A172 (cell line): ENCODE data around the gene PANX3. TPM values are rescaled to one million over a fixed set of nuclear protein-coding genes. Genes with fewer than 3 reads are reported as not detected.

Experiments
- DNase-seq: peaks from one replicate; pipeline ENCODE4 v3.0.0-alpha.2; 2015; ENCODE audit warnings: low spot score
- total RNA-seq: library from RNA; depleted of rRNA; stranded (reverse); fragments of >200 nt; shearing (Covaris generic); gene quantifications from 2 replicates; pipeline ENCODE4 v1.2.3, GENCODE V29; 2014

PANX3 gene
- total RNA-seq, 1 experiment from 2014 or later: not detected

- no peak for DNase-seq
Measured at GRCh38 chr11:124612567-124613246, 1.5 kb downstream of the PANX3 start.

- DNase-seq: no peak
Measured at GRCh38 chr11:124618863-124619262, 7.6 kb downstream of the PANX3 start.

- DNase-seq: peak; percentile 68
Measured at GRCh38 chr11:124622531-124623451, 11.6 kb downstream of the PANX3 start, which contains the start of gene TBRG1. Gene TBRG1, plus strand, starts transcription at chr11:124622864. Its CDS starts 220 bp downstream, at chr11:124623084.

GRCh38 chr11:124623861-124624525 lies 12.8 kb downstream of the PANX3 start:
- DNase-seq: no peak

- DNase-seq: no peak
Measured at GRCh38 chr11:124625504-124626168, 14.4 kb downstream of the PANX3 start.

- DNase-seq: no peak
Measured at GRCh38 chr11:124627546-124627945, 16.3 kb downstream of the PANX3 start.

- DNase-seq: no peak
Measured at GRCh38 chr11:124629961-124630360, 18.7 kb downstream of the PANX3 start.

GRCh38 chr11:124633355-124633754 lies 22.1 kb downstream of the PANX3 start:
- no peak for DNase-seq

GRCh38 chr11:124635932-124636331 lies 24.7 kb downstream of the PANX3 start:
- DNase-seq: no peak

GRCh38 chr11:124638500-124638899 lies 27.3 kb downstream of the PANX3 start:
- no peak for DNase-seq

- DNase-seq: no peak
Measured at GRCh38 chr11:124639186-124639585, 28.0 kb downstream of the PANX3 start.

- DNase-seq: no peak
Measured at GRCh38 chr11:124640666-124641065, 29.4 kb downstream of the PANX3 start.

GRCh38 chr11:124642628-124643027 lies 31.4 kb downstream of the PANX3 start:
- no peak for DNase-seq

GRCh38 chr11:124643042-124643604 lies 31.9 kb downstream of the PANX3 start:
- DNase-seq: no peak

GRCh38 chr11:124643605-124644425 lies 32.6 kb downstream of the PANX3 start:
- DNase-seq: peak; percentile 48

GRCh38 chr11:124644426-124645280 lies 33.4 kb downstream of the PANX3 start:
- DNase-seq: peak; percentile 38

GRCh38 chr11:124646148-124646547 lies 34.9 kb downstream of the PANX3 start:
- no peak for DNase-seq

GRCh38 chr11:124648610-124649009 lies 37.4 kb downstream of the PANX3 start:
- DNase-seq: no peak
